ENCODE results near the gene TEX22. TPM values are rescaled to one million over a fixed set of nuclear protein-coding genes. Genes with fewer than 3 reads are reported as not detected.
A peak's percentile ranks its signal among the peaks of the same experiment; 100 is the strongest.

TEX22 gene
- polyA plus RNA-seq, 4 donors = 0.22 to 0.68 TPM; not detected in 2

DNA sequence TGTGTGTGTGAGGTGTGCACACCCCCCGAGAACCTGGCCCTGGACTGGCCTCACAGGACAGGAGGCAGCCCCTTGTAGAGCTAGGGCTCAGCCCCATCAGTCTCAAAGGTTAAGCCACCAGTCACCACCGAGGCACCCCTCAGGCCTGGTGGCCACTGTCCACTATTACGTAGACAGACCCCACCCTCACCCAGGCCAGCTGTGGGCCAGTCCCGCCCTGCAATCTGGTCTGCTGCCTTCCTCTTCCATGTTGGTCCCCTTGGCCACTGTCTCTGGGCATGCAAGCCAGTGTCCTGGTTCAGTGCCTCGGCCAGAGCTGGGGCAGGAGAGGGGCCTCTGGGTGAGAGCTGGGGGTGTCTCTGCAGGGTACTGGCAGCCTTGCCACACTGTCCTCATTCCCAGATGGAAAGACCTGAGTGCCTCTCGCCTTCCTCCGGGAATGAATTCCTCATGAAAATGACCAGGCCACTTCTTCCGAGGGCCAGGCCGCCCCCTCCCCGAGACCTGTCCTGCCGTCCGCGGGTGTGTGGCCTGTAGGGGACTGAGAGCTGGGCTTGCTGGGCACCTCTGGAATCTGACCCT lies 897 bp upstream of the TEX22 start:
- peaks cover 0 to 28% of the 10 kb centered on the region in 2 donors for H3K9me3 ChIP-seq (ENCODE audit: control insufficient read depth in 2 of 2, insufficient read depth in 1 of 2, low read depth in 1 of 2, low read length in 1 of 2)
- H3K4me3 ChIP-seq (ENCODE audit: low read depth in 1 of 3, low read length in 3 of 3) = peak overlapping the region in 1 of 3 donors; percentile 71
- peaks cover 3 to 7% (median 4%) of the 10 kb centered on the region in 3 donors for H3K4me1 ChIP-seq (ENCODE audit: control insufficient read depth in 3 of 3, insufficient read depth in 2 of 3, low read depth in 1 of 3, low read length in 2 of 3)
- no peak for DNase-seq
- peaks cover 0 to 38% (median 0%) of the 10 kb centered on the region in 3 donors for H3K36me3 ChIP-seq (ENCODE audit: control insufficient read depth in 3 of 3, insufficient read depth in 2 of 3, low read depth in 1 of 3, low read length in 3 of 3)
- no peaks in the 10 kb centered on the region for H3K27me3 ChIP-seq (ENCODE audit: control insufficient read depth in 3 of 3, insufficient read depth in 3 of 3, low read length in 3 of 3)
- H3K27ac ChIP-seq (ENCODE audit: low read depth in 1 of 3, low read length in 2 of 3) = peak overlapping the region in 1 of 3 donors; percentile 91
- WGBS, 3 donors = 87 to 88% (median 87%) methylated on average over 13 of the region's 13 CpGs
- no peak for FAIRE-seq

- H3K4me3 ChIP-seq (ENCODE audit: low read depth in 1 of 3, low read length in 3 of 3) = peak overlapping the region; percentile 71 to 98 (median 75)
- H3K27me3 ChIP-seq (ENCODE audit: control insufficient read depth in 3 of 3, insufficient read depth in 3 of 3, low read length in 3 of 3) = no peaks in the 10 kb centered on the region
- peaks cover 3 to 7% (median 4%) of the 10 kb centered on the region in 3 donors for H3K4me1 ChIP-seq (ENCODE audit: control insufficient read depth in 3 of 3, insufficient read depth in 2 of 3, low read depth in 1 of 3, low read length in 2 of 3)
- WGBS, 3 donors = 23 to 24% (median 24%) methylated on average over 28 to 41 of the region's 41 CpGs
- H3K36me3 ChIP-seq (ENCODE audit: control insufficient read depth in 3 of 3, insufficient read depth in 2 of 3, low read depth in 1 of 3, low read length in 3 of 3) = peaks cover 0 to 30% (median 0%) of the 10 kb centered on the region in 3 donors
- no peak for FAIRE-seq
- peak in 1 of 2 donors; percentile 20 for DNase-seq
- peaks cover 0 to 39% of the 10 kb centered on the region in 2 donors for H3K9me3 ChIP-seq (ENCODE audit: control insufficient read depth in 2 of 2, insufficient read depth in 1 of 2, low read depth in 1 of 2, low read length in 1 of 2)
- H3K27ac ChIP-seq (ENCODE audit: low read depth in 1 of 3, low read length in 2 of 3) = peak overlapping the region; percentile 68 to 91 (median 69)
These were observed 558 bp downstream of the TEX22 start for GRCh38 chr14:105398726-105399465.

DNA sequence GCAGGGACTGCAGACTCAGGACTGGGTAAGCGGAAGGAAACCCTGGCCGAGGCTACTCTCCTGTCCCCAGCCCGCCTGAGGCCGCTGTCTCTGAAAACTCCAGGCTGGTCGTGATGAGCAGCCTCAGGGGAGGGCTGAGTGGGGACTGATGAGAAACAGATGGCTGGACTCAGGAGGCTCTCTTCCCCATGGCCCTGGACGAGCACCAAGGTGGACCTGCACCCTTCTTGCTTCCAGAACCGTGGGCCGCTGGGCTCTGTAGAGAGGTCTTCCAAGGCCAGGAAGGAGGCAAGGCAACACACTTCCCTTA lies 1.1 kb downstream of the TEX22 start:
- FAIRE-seq (no peak), DNase-seq (no peak)
- Histone ChIP-seq H3K36me3 (ENCODE audit: control insufficient read depth in 3 of 3, insufficient read depth in 2 of 3, low read depth in 1 of 3, low read length in 3 of 3) (peaks cover 0 to 27% (median 0%) of the 10 kb centered on the region in 3 donors), H3K27ac (ENCODE audit: low read depth in 1 of 3, low read length in 2 of 3) (no peak overlapping the region), H3K9me3 (ENCODE audit: control insufficient read depth in 2 of 2, insufficient read depth in 1 of 2, low read depth in 1 of 2, low read length in 1 of 2) (peaks cover 0 to 44% of the 10 kb centered on the region in 2 donors), H3K27me3 (ENCODE audit: control insufficient read depth in 3 of 3, insufficient read depth in 3 of 3, low read length in 3 of 3) (no peaks in the 10 kb centered on the region), H3K4me3 (ENCODE audit: low read depth in 1 of 3, low read length in 3 of 3) (peak overlapping the region in 1 of 3 donors; percentile 98), H3K4me1 (ENCODE audit: control insufficient read depth in 3 of 3, insufficient read depth in 2 of 3, low read depth in 1 of 3, low read length in 2 of 3) (peaks cover 3 to 7% (median 4%) of the 10 kb centered on the region in 3 donors)
- 91 to 93% (median 92%) methylated on average over 8 of the region's 8 CpGs for WGBS, 3 donors

GRCh38 chr14:105400016-105400415 lies 1.7 kb downstream of the TEX22 start:
- DNase-seq (no peak), FAIRE-seq (no peak)
- Histone ChIP-seq H3K4me3 (ENCODE audit: low read depth in 1 of 3, low read length in 3 of 3) (no peak overlapping the region), H3K36me3 (ENCODE audit: control insufficient read depth in 3 of 3, insufficient read depth in 2 of 3, low read depth in 1 of 3, low read length in 3 of 3) (peaks cover 0 to 21% (median 0%) of the 10 kb centered on the region in 3 donors), H3K9me3 (ENCODE audit: control insufficient read depth in 2 of 2, insufficient read depth in 1 of 2, low read depth in 1 of 2, low read length in 1 of 2) (peaks cover 0 to 50% of the 10 kb centered on the region in 2 donors), H3K27ac (ENCODE audit: low read depth in 1 of 3, low read length in 2 of 3) (no peak overlapping the region), H3K27me3 (ENCODE audit: control insufficient read depth in 3 of 3, insufficient read depth in 3 of 3, low read length in 3 of 3) (no peaks in the 10 kb centered on the region), H3K4me1 (ENCODE audit: control insufficient read depth in 3 of 3, insufficient read depth in 2 of 3, low read depth in 1 of 3, low read length in 2 of 3) (peaks cover 3 to 7% (median 4%) of the 10 kb centered on the region in 3 donors)
- WGBS, 3 donors = 95 to 98% (median 98%) methylated on average over 9 of the region's 9 CpGs

- peaks cover 3 to 7% (median 4%) of the 10 kb centered on the region in 3 donors for H3K4me1 ChIP-seq (ENCODE audit: control insufficient read depth in 3 of 3, insufficient read depth in 2 of 3, low read depth in 1 of 3, low read length in 2 of 3)
- WGBS, 3 donors = 97 to 98% (median 97%) methylated on average over 9 of the region's 9 CpGs
- H3K27me3 ChIP-seq (ENCODE audit: control insufficient read depth in 3 of 3, insufficient read depth in 3 of 3, low read length in 3 of 3) = no peaks in the 10 kb centered on the region
- peaks cover 0 to 55% of the 10 kb centered on the region in 2 donors for H3K9me3 ChIP-seq (ENCODE audit: control insufficient read depth in 2 of 2, insufficient read depth in 1 of 2, low read depth in 1 of 2, low read length in 1 of 2)
- no peak overlapping the region for H3K4me3 ChIP-seq (ENCODE audit: low read depth in 1 of 3, low read length in 3 of 3)
- H3K27ac ChIP-seq (ENCODE audit: low read depth in 1 of 3, low read length in 2 of 3) = no peak overlapping the region
- H3K36me3 ChIP-seq (ENCODE audit: control insufficient read depth in 3 of 3, insufficient read depth in 2 of 3, low read depth in 1 of 3, low read length in 3 of 3) = peaks cover 0 to 21% (median 0%) of the 10 kb centered on the region in 3 donors
- no peak for DNase-seq
- FAIRE-seq = no peak
These were observed 3.4 kb downstream of the TEX22 start for GRCh38 chr14:105401699-105402098.

DNA sequence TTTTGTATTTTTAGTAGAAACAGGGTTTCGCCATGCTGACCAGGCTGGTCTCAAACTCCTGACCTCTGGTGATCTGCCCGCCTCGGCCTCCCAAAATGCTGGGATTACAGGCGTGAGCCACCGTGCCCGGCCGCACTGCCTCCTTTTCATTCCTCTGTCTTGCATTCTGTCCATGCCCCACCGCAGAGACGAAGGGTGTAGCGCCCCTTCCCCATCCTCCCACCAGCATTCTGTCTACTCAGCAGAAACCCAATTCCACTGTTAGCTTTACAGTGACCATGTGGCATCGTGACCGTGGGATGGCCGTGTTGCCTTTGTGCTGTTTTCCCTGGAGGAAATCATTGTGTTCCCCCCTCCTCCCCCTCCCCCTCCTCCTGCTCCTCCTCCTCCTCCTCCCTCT lies 10.3 kb downstream of the TEX22 start:
- 84 to 90% (median 87%) methylated on average over 13 of the region's 13 CpGs for WGBS, 3 donors
- DNase-seq (no peak), FAIRE-seq (no peak)
- Histone ChIP-seq H3K27me3 (ENCODE audit: control insufficient read depth in 3 of 3, insufficient read depth in 3 of 3, low read length in 3 of 3) (peaks cover 0 to 37% (median 0%) of the 10 kb centered on the region in 3 donors), H3K4me3 (ENCODE audit: low read depth in 1 of 3, low read length in 3 of 3) (no peak overlapping the region), H3K4me1 (ENCODE audit: control insufficient read depth in 3 of 3, insufficient read depth in 2 of 3, low read depth in 1 of 3, low read length in 2 of 3) (peaks cover 0 to 11% (median 0%) of the 10 kb centered on the region in 3 donors), H3K36me3 (ENCODE audit: control insufficient read depth in 3 of 3, insufficient read depth in 2 of 3, low read depth in 1 of 3, low read length in 3 of 3) (no peaks in the 10 kb centered on the region), H3K9me3 (ENCODE audit: control insufficient read depth in 2 of 2, insufficient read depth in 1 of 2, low read depth in 1 of 2, low read length in 1 of 2) (peaks cover 0 to 19% of the 10 kb centered on the region in 2 donors), H3K27ac (ENCODE audit: low read depth in 1 of 3, low read length in 2 of 3) (no peak overlapping the region)

GRCh38 chr14:105409364-105409763 lies 11.0 kb downstream of the TEX22 start:
- no peak for FAIRE-seq
- Histone ChIP-seq H3K27me3 (ENCODE audit: control insufficient read depth in 3 of 3, insufficient read depth in 3 of 3, low read length in 3 of 3) (peaks cover 0 to 41% (median 0%) of the 10 kb centered on the region in 3 donors), H3K4me3 (ENCODE audit: low read depth in 1 of 3, low read length in 3 of 3) (no peak overlapping the region), H3K9me3 (ENCODE audit: control insufficient read depth in 2 of 2, insufficient read depth in 1 of 2, low read depth in 1 of 2, low read length in 1 of 2) (peaks cover 0 to 12% of the 10 kb centered on the region in 2 donors), H3K4me1 (ENCODE audit: control insufficient read depth in 3 of 3, insufficient read depth in 2 of 3, low read depth in 1 of 3, low read length in 2 of 3) (peaks cover 0 to 13% (median 0%) of the 10 kb centered on the region in 3 donors), H3K36me3 (ENCODE audit: control insufficient read depth in 3 of 3, insufficient read depth in 2 of 3, low read depth in 1 of 3, low read length in 3 of 3) (no peaks in the 10 kb centered on the region), H3K27ac (ENCODE audit: low read depth in 1 of 3, low read length in 2 of 3) (no peak overlapping the region)
- no peak for DNase-seq
- WGBS, 3 donors = 84 to 94% (median 87%) methylated on average over 3 of the region's 3 CpGs

- peaks cover 0 to 20% (median 0%) of the 10 kb centered on the region in 3 donors for H3K4me1 ChIP-seq (ENCODE audit: control insufficient read depth in 3 of 3, insufficient read depth in 2 of 3, low read depth in 1 of 3, low read length in 2 of 3)
- H3K36me3 ChIP-seq (ENCODE audit: control insufficient read depth in 3 of 3, insufficient read depth in 2 of 3, low read depth in 1 of 3, low read length in 3 of 3) = no peaks in the 10 kb centered on the region
- H3K27me3 ChIP-seq (ENCODE audit: control insufficient read depth in 3 of 3, insufficient read depth in 3 of 3, low read length in 3 of 3) = peaks cover 0 to 44% (median 0%) of the 10 kb centered on the region in 3 donors
- no peak overlapping the region for H3K27ac ChIP-seq (ENCODE audit: low read depth in 1 of 3, low read length in 2 of 3)
- no peaks in the 10 kb centered on the region for H3K9me3 ChIP-seq (ENCODE audit: control insufficient read depth in 2 of 2, insufficient read depth in 1 of 2, low read depth in 1 of 2, low read length in 1 of 2)
- 20 to 49% (median 40%) methylated on average over 5 of the region's 5 CpGs for WGBS, 3 donors
- FAIRE-seq (no peak), DNase-seq (no peak)
- H3K4me3 ChIP-seq (ENCODE audit: low read depth in 1 of 3, low read length in 3 of 3) = peak overlapping the region in 1 of 3 donors; percentile 24
These were observed 12.3 kb downstream of the TEX22 start for GRCh38 chr14:105410642-105411016.

Measured in small intestine (tissue), 7 donors.